Measurements from ENCODE around the gene DENND1A.

GRCh38 chr9:123851851-123852250 lies 78.1 kb downstream of the DENND1A start:
- no peak for TF ChIP-seq POLR2A (IDR thresholded peaks at IDR 0.05; ENCODE audit: low read length)
- no peak for TF ChIP-seq ESRRA (IDR thresholded peaks at IDR 0.05; ENCODE audit: borderline replicate concordance, low read length)
- TF ChIP-seq CTCF (IDR thresholded peaks at IDR 0.05): no peak
- TF ChIP-seq RNF2 (IDR thresholded peaks at IDR 0.05; ENCODE audit: borderline replicate concordance, low read depth): no peak
- TF ChIP-seq CHD2 (IDR thresholded peaks at IDR 0.05; ENCODE audit: low read length, partially characterized antibody): no peak
- TF ChIP-seq MAZ (IDR thresholded peaks at IDR 0.05; ENCODE audit: borderline replicate concordance, low read depth, low read length): no peak
- no peak for TF ChIP-seq HOXB5 (CRISPR knock-in tag; IDR thresholded peaks at IDR 0.05)
